Vagina (tissue), 2 donors: ENCODE data around the gene UGP2.

ENCODE experiments used
- CTCF ChIP-seq, 3 experiments: fragments of 450-650 bp in 2 of 3; fragments of 200-600 bp in 1 of 3; sonication (generic) in 1 of 3; IDR thresholded peaks; one replicate each; pipeline ENCODE4 v1.5.1; 2017 to 2019; ENCODE audit warnings: antibody characterized with exemption in 3 of 3, mild to moderate bottlenecking in 2 of 3, moderate library complexity in 2 of 3
- POLR2A ChIP-seq, 2 donors: fragments of 450-650 bp; IDR thresholded peaks; one replicate each; pipeline ENCODE4 v1.6.1; 2017; ENCODE audit warnings: antibody characterized with exemption in 2 of 2, mild to moderate bottlenecking in 2 of 2, moderate library complexity in 2 of 2

- TF ChIP-seq CTCF (IDR thresholded peaks at IDR 0.05), result no peak
- no peak for TF ChIP-seq POLR2A (IDR thresholded peaks at IDR 0.05)
These were observed 24.5 kb downstream of the UGP2 start for GRCh38 chr2:63866009-63866709.
